Measurements from ENCODE around the gene TSR2. TPM values are rescaled to one million over a fixed set of nuclear protein-coding genes. Genes with fewer than 3 reads are reported as not detected.

The TSR2 gene
- total RNA-seq, 1 donor from 2014 or later: 14.7 TPM

GRCh38 chrX:54444752-54445151, 4.5 kb downstream of the TSR2 start:
- H3K4me3 ChIP-seq: no peak overlapping the region
- no peak for TF ChIP-seq POLR2A (IDR thresholded peaks at IDR 0.05)
- TF ChIP-seq, protein P1, sequence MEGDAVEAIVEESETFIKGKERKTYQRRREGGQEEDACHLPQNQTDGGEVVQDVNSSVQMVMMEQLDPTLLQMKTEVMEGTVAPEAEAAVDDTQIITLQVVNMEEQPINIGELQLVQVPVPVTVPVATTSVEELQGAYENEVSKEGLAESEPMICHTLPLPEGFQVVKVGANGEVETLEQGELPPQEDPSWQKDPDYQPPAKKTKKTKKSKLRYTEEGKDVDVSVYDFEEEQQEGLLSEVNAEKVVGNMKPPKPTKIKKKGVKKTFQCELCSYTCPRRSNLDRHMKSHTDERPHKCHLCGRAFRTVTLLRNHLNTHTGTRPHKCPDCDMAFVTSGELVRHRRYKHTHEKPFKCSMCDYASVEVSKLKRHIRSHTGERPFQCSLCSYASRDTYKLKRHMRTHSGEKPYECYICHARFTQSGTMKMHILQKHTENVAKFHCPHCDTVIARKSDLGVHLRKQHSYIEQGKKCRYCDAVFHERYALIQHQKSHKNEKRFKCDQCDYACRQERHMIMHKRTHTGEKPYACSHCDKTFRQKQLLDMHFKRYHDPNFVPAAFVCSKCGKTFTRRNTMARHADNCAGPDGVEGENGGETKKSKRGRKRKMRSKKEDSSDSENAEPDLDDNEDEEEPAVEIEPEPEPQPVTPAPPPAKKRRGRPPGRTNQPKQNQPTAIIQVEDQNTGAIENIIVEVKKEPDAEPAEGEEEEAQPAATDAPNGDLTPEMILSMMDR (IDR thresholded peaks at IDR 0.05): no peak
- TF ChIP-seq POLR2AphosphoS5 (IDR thresholded peaks at IDR 0.05; ENCODE audit: insufficient read depth in 1 of 2, low read depth in 1 of 2): no peak
- no peak for DNase-seq (ENCODE audit: extremely low spot score in 2 of 2)
- H3K9me3 ChIP-seq: no peaks in the 10 kb centered on the region
- no peaks in the 10 kb centered on the region for H3K36me3 ChIP-seq
- no peak overlapping the region for H3K27ac ChIP-seq
- H3K4me1 ChIP-seq: peaks cover 17% of the 10 kb centered on the region
- H3K27me3 ChIP-seq: no peaks in the 10 kb centered on the region
- intact Hi-C loops (cut with DNase I): no loop called here

- DNase-seq (ENCODE audit: extremely low spot score in 2 of 2): no peak
- Histone ChIP-seq H3K9me3 (no peaks in the 10 kb centered on the region), H3K4me1 (peaks cover 13% of the 10 kb centered on the region), H3K27ac (no peak overlapping the region), H3K36me3 (no peaks in the 10 kb centered on the region), H3K4me3 (no peak overlapping the region), H3K27me3 (no peaks in the 10 kb centered on the region)
- intact Hi-C loops (cut with DNase I): no loop called here
- TF ChIP-seq, protein P1 (IDR thresholded peaks at IDR 0.05): no peak
- no peak for TF ChIP-seq POLR2AphosphoS5 (IDR thresholded peaks at IDR 0.05; ENCODE audit: insufficient read depth in 1 of 2, low read depth in 1 of 2)
- TF ChIP-seq POLR2A (IDR thresholded peaks at IDR 0.05): no peak
Observed at GRCh38 chrX:54446084-54446483, 5.9 kb downstream of the TSR2 start.

DNA sequence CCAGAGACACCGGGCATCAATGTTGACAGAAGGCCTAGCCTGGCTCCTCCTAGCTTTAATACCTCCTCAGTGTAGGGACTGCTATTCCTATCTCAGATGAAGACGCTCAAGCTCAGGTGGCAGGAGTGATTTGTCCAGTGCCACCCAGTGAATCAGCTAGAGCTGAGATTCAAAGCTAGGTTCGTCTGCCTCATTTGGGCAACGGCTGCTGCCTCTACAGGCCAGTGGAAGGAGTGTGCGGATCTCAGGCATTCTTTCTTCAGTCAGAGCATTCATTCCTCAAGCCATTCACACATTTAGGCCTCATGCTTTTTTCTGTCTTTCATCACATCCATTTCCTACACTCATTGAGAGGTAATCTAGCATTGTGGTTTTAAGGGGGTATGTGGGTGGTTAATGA, 7.3 kb downstream of the TSR2 start:
- no peaks in the 10 kb centered on the region for H3K4me1 ChIP-seq
- H3K9me3 ChIP-seq: no peaks in the 10 kb centered on the region
- H3K27me3 ChIP-seq: no peaks in the 10 kb centered on the region
- TF ChIP-seq, protein P1 (IDR thresholded peaks at IDR 0.05): no peak
- no peak for TF ChIP-seq POLR2A (IDR thresholded peaks at IDR 0.05)
- TF ChIP-seq POLR2AphosphoS5 (IDR thresholded peaks at IDR 0.05; ENCODE audit: insufficient read depth in 1 of 2, low read depth in 1 of 2): no peak
- H3K4me3 ChIP-seq: no peak overlapping the region
- H3K27ac ChIP-seq: no peak overlapping the region
- no peak for DNase-seq (ENCODE audit: extremely low spot score in 2 of 2)
- no peaks in the 10 kb centered on the region for H3K36me3 ChIP-seq
- intact Hi-C loops (cut with DNase I): no loop called here

- Histone ChIP-seq H3K9me3 (no peaks in the 10 kb centered on the region), H3K36me3 (no peaks in the 10 kb centered on the region)
Observed at GRCh38 chrX:54449929-54450328, 9.7 kb downstream of the TSR2 start.

GRCh38 chrX:54452920-54453319, 12.7 kb downstream of the TSR2 start:
- H3K36me3 ChIP-seq: no peaks in the 10 kb centered on the region
- no peak for DNase-seq (ENCODE audit: extremely low spot score in 2 of 2)
- no peaks in the 10 kb centered on the region for H3K27me3 ChIP-seq
- no peaks in the 10 kb centered on the region for H3K4me1 ChIP-seq
- H3K9me3 ChIP-seq: no peaks in the 10 kb centered on the region
- H3K27ac ChIP-seq: no peak overlapping the region
- no peak overlapping the region for H3K4me3 ChIP-seq
- TF ChIP-seq POLR2A (IDR thresholded peaks at IDR 0.05) (no peak), POLR2AphosphoS5 (IDR thresholded peaks at IDR 0.05; ENCODE audit: insufficient read depth in 1 of 2, low read depth in 1 of 2) (no peak)
- TF ChIP-seq, protein P1 (IDR thresholded peaks at IDR 0.05): no peak
- intact Hi-C loops (cut with DNase I): no loop called here

More at GRCh38 chrX:54449929-54450328, 9.7 kb downstream of the TSR2 start:
- no peak for DNase-seq (ENCODE audit: extremely low spot score in 2 of 2)
- no peak overlapping the region for H3K4me3 ChIP-seq
- no peaks in the 10 kb centered on the region for H3K4me1 ChIP-seq
- no peak overlapping the region for H3K27ac ChIP-seq
- intact Hi-C loops (cut with DNase I): no loop called here
- H3K27me3 ChIP-seq: no peaks in the 10 kb centered on the region
- TF ChIP-seq POLR2AphosphoS5 (IDR thresholded peaks at IDR 0.05; ENCODE audit: insufficient read depth in 1 of 2, low read depth in 1 of 2) (no peak), POLR2A (IDR thresholded peaks at IDR 0.05) (no peak)
- TF ChIP-seq, protein P1 (IDR thresholded peaks at IDR 0.05): no peak
